ENCODE measurements around the gene CXorf49.
"Not testable (repeated sequence)": the region's sequence is repeated elsewhere in the genome, so short reads cannot be mapped to it uniquely, and the experiment has no call there.

The CXorf49 gene

DNA sequence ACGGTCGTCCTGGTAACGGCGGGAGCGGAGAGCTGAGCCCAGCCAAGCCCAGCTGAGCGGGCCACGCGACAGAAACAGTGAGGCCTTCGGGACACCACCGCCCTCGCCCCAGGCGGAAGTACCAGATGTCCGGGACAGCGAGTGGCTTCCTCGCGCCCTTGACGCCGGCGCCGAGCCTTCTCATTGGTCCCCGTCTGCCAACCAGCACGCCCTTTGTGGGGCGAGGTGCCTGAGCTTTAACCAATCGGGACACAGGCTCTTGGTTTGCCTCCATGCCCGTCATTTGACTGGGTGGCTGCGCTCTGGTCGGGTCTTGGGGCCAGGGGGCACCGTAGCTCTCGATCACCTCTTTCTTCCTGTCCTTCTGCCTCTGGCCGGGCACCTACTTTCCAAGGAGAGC, at the start of gene CXorf49:
Gene CXorf49 (minus strand): TSS at position 101 of the 400 bp plus-strand sequence. CDS start 134 bp downstream, outside the sequence.
- DNase-seq, result not testable (repeated sequence)

DNA sequence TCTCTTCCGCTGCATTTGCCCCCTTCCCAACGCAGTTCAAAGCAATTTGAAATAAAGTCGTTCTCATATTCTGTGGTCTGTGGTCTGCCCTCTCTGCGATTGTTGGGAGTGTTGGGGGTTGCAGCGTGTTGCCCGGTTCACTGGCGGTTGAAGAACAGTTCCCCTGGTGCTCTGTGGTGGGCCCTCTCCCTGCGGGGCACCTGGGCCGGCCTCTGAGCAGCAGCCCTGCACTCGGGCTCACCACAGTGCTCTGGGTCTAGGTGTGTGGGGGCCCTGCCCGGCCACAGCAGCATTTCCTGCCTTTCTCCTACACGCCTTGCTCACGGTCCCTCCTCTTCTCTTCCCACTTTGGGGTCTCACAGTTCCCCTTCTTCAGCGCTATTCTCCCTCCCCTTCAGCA, 49.0 kb upstream of the CXorf49 start:
- not testable (repeated sequence) for DNase-seq

DNA sequence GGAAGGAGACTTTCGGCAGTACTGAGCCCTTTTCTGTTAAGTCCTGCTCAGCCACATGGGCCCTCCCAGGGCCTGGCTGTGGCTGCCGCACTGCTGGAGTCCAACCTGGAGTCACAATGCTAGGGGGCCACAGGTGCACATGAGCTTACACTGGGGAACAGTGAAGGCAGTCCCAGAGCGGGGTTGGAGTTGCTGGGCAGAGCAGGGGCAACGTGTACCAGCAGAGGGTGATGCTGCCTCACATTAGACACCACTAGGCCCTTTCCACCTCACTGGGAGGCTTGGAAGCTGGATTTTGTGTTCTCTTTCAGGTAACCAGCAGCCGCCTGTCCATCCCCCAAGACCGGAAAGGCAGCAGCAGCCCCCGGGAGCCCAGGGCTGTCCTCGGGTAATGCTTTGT, 47.5 kb upstream of the CXorf49 start:
- not testable (repeated sequence) for DNase-seq

GRCh38 chrX:71764832-71765231, 46.7 kb upstream of the CXorf49 start:
- DNase-seq, result not testable (repeated sequence)

DNA sequence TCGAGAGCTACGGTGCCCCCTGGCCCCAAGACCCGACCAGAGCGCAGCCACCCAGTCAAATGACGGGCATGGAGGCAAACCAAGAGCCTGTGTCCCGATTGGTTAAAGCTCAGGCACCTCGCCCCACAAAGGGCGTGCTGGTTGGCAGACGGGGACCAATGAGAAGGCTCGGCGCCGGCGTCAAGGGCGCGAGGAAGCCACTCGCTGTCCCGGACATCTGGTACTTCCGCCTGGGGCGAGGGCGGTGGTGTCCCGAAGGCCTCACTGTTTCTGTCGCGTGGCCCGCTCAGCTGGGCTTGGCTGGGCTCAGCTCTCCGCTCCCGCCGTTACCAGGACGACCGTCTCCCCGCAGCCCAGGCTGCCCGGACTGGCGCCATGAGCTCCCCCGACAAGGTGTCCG, 45.0 kb upstream of the CXorf49 start, which contains the start of gene CXorf49B:
Gene CXorf49B (plus strand): TSS at position 301 of the 400 bp plus-strand sequence. CDS start 75 bp downstream, at position 376.
- not testable (repeated sequence) for DNase-seq

GRCh38 chrX:71760688-71761281, 42.7 kb upstream of the CXorf49 start:
- DNase-seq, result not testable (repeated sequence)

DNA sequence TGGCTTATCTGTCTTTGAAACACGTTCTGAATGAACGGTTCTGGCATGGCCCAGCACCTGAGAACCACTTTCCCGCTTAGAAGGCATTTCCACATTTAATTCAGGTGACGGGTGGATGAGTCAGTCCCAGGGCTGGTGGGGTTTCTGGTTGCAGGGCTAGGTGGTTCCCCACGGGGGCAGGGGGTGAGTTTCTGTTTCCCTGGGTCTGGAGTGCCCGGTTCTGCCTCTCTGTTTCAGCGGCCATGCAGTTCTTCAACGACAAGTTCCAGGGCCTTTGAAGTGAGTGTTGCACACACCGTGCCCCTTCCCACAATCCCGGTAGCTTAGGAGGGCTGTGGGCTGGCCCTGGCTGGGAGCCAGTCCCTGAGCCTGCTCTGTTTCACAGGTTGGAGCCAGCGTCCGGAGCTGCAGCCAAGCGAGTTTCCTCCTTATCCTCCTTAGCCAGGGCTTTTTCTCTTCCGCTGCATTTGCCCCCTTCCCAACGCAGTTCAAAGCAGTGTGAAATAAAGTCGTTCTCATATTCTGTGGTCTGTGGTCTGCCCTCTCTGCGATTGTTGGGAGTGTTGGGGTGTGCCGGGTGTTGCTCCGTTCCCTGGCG, 2.3 kb upstream of the CXorf49 start:
- DNase-seq, result not testable (repeated sequence)

- not testable (repeated sequence) for DNase-seq
Measured at GRCh38 chrX:71719195-71719594, 1.1 kb upstream of the CXorf49 start.

- DNase-seq, result not testable (repeated sequence)
Measured at GRCh38 chrX:71716323-71716722, 1.8 kb downstream of the CXorf49 start.

DNA sequence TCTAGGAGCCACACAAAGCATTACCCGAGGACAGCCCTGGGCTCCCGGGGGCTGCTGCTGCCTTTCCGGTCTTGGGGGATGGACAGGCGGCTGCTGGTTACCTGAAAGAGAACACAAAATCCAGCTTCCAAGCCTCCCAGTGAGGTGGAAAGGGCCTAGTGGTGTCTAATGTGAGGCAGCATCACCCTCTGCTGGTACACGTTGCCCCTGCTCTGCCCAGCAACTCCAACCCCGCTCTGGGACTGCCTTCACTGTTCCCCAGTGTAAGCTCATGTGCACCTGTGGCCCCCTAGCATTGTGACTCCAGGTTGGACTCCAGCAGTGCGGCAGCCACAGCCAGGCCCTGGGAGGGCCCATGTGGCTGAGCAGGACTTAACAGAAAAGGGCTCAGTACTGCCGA, 2.5 kb downstream of the CXorf49 start:
- DNase-seq, result not testable (repeated sequence)

DNA sequence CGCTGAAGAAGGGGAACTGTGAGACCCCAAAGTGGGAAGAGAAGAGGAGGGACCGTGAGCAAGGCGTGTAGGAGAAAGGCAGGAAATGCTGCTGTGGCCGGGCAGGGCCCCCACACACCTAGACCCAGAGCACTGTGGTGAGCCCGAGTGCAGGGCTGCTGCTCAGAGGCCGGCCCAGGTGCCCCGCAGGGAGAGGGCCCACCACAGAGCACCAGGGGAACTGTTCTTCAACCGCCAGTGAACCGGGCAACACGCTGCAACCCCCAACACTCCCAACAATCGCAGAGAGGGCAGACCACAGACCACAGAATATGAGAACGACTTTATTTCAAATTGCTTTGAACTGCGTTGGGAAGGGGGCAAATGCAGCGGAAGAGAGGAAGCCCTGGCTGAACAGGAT, 4.0 kb downstream of the CXorf49 start:
- DNase-seq, result not testable (repeated sequence)

- DNase-seq, result not testable (repeated sequence)
Measured at GRCh38 chrX:71702853-71703252, 15.2 kb downstream of the CXorf49 start.

DNA sequence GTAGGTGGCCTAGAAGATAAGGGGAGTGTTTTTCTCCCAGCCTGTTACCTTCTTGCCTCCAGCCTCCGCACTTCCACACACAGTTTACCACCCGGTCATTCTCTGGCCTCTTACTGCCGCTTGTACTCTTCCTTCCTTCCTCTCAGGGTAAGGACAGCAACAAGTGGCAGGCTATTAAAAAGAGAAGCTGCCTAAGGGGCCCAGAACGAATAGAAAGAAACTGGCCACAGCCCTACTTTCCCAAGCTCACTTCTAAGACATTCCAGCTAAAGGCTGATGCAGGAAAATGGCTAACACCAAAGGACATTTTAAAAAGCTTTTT, 19.1 kb downstream of the CXorf49 start:
- DNase-seq, result not testable (repeated sequence)

- not testable (repeated sequence) for DNase-seq
Measured at GRCh38 chrX:71698299-71699022, 19.6 kb downstream of the CXorf49 start.

DNA sequence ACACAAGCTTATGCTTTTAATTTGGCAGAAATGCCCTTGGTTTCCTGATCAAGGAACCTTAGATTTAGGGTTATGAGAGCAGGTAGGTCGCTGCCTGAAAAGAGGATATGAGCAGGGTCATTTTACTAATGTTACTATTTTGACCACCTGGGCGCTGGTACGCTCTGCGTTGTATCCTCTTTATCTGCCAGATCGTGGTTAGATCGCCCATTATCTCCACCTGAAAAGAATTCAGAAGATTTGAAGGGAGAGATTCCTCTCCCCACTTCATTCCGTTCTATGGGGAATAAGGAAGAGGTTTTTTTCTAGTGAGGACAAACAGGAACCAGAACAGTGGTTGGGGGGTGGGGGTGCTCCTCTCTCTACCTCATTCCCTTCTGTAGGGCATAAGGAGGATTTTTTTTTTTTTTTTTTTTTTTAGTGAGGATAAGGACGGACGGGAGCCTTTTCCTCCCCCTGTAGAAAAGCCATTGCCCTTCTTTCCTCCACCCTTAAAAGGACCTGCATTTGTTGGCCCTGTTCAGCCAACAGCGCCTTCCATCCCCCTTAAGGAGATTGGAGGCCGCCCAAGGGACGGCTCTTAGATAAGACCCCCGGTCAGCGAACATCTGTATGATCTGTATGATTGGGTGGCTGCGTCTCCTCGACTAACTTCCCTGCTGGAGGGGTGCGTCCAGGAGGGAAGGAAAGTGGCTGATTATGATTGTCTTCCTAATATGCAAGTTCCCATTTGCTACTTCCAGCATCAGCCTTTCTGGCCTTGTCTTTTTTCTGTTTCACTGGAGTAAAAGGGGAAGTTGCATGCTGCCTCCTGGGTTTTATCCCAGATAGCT, 20.4 kb downstream of the CXorf49 start:
- not testable (repeated sequence) for DNase-seq

- DNase-seq, result not testable (repeated sequence)
Measured at GRCh38 chrX:71696641-71697465, 21.2 kb downstream of the CXorf49 start.

GRCh38 chrX:71679575-71680207, 38.4 kb downstream of the CXorf49 start:
- no peak for DNase-seq

- not testable (repeated sequence) for DNase-seq
Measured at GRCh38 chrX:71677195-71677594, 40.9 kb downstream of the CXorf49 start.

- DNase-seq, result not testable (repeated sequence)
Measured at GRCh38 chrX:71676068-71676795, 41.9 kb downstream of the CXorf49 start.

DNA sequence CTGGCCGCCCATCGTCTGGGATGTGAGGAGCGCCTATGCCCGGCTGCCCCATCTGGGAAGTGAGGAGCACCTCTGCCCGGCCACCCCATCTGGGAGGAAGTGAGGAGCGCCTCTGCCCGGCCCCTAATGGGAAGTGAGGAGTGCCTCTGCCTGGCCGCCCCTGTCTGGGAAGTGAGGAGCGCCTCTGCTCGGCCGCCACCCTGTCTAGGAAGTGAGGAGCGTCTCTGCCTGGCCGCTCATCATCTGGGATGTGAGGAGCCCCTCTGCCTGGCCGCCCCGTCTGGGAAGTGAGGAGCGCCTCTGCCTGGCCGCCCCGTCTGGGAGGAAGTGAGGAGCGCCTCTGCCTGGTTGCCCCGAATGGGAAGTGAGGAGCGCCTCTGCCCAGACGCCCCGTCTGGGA, 42.4 kb downstream of the CXorf49 start:
- DNase-seq, result not testable (repeated sequence)

- DNase-seq, result no peak
Measured at GRCh38 chrX:71671938-71672337, 46.1 kb downstream of the CXorf49 start.

Measured in activated effector memory CD4-positive, alpha-beta T cell treated with Interleukin-2 at 50 U/mL for 16 hours (primary cell).